ENCODE results near the gene SS18L1. TPM values are rescaled to one million over a fixed set of nuclear protein-coding genes. Genes with fewer than 3 reads are reported as not detected.

SS18L1 gene
- total RNA-seq, 2 donors from 2014 or later, result 10.1 to 17.7 TPM

DNA sequence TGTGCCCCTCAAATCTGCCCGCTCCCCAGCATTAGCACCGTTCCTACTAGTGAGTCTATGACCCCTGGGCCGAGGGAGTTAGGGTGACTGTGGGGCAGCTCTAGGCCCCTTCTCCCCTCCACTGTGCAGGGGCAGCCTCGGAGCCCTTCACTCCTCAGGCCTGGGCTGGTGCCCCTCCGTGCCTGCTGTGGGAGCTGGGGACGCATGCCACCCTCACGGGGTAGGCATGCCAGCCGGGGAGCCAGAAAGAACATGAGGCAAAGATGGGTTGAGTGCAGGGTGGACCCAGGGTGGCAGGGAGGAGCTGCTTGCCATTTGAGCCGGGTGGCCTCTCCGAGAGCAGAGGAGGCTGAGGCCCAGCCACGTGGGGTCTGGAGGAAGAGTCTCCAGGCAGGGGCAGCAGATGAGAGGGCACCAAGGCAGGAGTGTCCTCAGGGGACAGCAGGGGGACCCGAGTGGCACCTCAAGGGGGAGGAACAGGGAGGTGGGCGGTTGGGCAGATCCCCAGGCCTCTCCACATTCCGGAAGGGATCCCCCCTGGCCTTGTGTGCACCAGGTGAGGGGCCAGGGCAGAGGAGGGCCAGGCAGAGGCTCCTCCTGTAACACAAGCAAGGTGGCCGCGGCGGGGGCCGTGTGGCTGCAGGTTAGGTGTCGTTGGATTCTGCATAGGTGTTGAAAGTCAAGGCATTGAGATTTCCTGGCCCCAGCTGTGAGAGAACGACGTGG lies 39.9 kb upstream of the SS18L1 start:
- intact Hi-C loops (cut with DNase I), result no loop called here
- H3K9me3 ChIP-seq, result no peaks in the 10 kb centered on the region
- no peak overlapping the region for H3K4me3 ChIP-seq
- no peak for DNase-seq
- no peaks in the 10 kb centered on the region for H3K27me3 ChIP-seq
- TF ChIP-seq, protein P1, sequence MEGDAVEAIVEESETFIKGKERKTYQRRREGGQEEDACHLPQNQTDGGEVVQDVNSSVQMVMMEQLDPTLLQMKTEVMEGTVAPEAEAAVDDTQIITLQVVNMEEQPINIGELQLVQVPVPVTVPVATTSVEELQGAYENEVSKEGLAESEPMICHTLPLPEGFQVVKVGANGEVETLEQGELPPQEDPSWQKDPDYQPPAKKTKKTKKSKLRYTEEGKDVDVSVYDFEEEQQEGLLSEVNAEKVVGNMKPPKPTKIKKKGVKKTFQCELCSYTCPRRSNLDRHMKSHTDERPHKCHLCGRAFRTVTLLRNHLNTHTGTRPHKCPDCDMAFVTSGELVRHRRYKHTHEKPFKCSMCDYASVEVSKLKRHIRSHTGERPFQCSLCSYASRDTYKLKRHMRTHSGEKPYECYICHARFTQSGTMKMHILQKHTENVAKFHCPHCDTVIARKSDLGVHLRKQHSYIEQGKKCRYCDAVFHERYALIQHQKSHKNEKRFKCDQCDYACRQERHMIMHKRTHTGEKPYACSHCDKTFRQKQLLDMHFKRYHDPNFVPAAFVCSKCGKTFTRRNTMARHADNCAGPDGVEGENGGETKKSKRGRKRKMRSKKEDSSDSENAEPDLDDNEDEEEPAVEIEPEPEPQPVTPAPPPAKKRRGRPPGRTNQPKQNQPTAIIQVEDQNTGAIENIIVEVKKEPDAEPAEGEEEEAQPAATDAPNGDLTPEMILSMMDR (IDR thresholded peaks at IDR 0.05), result no peak
- no peaks in the 10 kb centered on the region for H3K4me1 ChIP-seq
- no peak overlapping the region for H3K27ac ChIP-seq
- no peaks in the 10 kb centered on the region for H3K36me3 ChIP-seq
- H3K9ac ChIP-seq (ENCODE audit: low read depth in 2 of 2, low read length in 2 of 2), result no peak overlapping the region

DNA sequence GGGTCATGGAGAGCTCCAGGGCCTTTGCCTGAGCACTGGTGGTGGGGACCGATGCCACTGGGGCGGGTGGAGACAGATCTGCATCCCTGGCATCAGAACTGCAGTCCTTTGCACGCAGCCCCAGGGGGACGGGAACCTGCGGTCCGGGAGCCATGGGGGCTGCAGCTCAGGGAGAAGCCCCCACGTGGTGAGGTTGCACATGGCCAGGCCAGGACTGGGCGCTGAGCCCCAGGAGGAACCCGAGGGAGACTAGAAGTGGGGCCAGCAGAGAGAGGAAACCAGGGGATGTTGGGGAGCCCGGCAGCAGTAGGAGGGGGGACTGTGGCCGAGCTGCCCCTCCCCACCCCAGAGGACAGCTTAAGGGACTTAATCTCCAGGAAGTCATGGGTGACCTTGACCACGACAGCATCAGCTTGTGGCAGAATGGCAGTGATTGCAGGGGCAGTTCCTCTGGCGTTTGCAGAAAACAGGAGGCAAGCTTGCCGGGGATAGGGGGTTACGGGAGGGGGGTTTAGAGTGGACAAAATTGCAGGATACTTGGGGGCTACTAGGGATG lies 39.3 kb upstream of the SS18L1 start:
- H3K27me3 ChIP-seq, result no peaks in the 10 kb centered on the region
- H3K4me1 ChIP-seq, result no peaks in the 10 kb centered on the region
- intact Hi-C loops (cut with DNase I), result no loop called here
- H3K36me3 ChIP-seq, result no peaks in the 10 kb centered on the region
- TF ChIP-seq, protein P1 (IDR thresholded peaks at IDR 0.05), result no peak
- no peak overlapping the region for H3K4me3 ChIP-seq
- DNase-seq, result no peak
- H3K27ac ChIP-seq, result no peak overlapping the region
- no peak overlapping the region for H3K9ac ChIP-seq (ENCODE audit: low read depth in 2 of 2, low read length in 2 of 2)
- no peaks in the 10 kb centered on the region for H3K9me3 ChIP-seq

DNA sequence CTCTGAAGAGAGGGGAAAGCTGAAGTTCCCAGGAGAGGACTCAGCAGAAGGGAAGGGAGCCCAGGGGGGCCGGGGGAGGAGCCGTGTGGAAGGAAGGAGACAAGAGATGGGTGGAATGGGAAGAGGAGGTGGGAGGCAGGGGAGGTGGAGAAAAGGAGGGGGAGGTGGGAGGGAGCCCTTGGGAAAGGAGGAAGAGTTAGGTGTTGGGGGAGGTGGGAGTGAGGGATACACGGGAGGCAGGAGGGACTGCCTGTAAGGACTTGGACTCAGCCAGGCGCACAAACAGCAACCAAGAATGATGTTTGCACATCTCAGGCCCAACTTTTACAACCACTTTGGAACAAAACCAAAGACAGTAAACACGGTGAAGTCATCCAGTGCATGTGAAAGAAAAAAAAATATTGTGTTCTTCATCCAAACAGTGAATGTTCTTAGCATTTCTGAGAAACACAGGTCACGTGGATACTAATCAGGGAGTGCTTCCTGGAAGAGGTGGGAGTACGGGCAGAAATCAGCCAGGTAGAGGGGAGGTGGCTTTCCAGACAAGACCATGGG lies 38.7 kb upstream of the SS18L1 start:
- no peaks in the 10 kb centered on the region for H3K27me3 ChIP-seq
- TF ChIP-seq, protein P1 (IDR thresholded peaks at IDR 0.05), result no peak
- H3K27ac ChIP-seq, result no peak overlapping the region
- H3K9me3 ChIP-seq, result no peaks in the 10 kb centered on the region
- no peak overlapping the region for H3K9ac ChIP-seq (ENCODE audit: low read depth in 2 of 2, low read length in 2 of 2)
- H3K36me3 ChIP-seq, result no peaks in the 10 kb centered on the region
- intact Hi-C loops (cut with DNase I), result no loop called here
- peak; percentile 47 for DNase-seq
- no peaks in the 10 kb centered on the region for H3K4me1 ChIP-seq
- no peak overlapping the region for H3K4me3 ChIP-seq

DNA sequence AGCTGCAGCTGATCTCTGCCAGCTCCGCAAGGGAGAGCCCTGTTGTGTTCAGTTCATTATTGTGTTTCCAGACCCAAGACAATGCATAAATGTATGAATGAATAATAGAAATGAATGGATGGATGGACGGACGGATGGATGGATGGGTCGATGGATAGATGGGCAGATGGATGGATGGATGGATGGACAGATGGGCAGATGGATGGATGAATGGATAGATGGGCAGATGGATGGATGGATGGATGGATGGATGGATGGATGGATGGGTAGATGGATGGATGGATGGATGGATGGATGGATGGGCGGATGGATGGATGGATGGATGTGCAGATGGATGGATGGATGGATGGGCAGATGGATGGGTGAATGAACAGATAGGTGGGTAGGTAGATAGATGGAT lies 38.0 kb upstream of the SS18L1 start:
- Histone ChIP-seq H3K9ac (ENCODE audit: low read depth in 2 of 2, low read length in 2 of 2) (no peak overlapping the region), H3K9me3 (no peaks in the 10 kb centered on the region), H3K4me1 (no peaks in the 10 kb centered on the region), H3K27ac (no peak overlapping the region), H3K27me3 (no peaks in the 10 kb centered on the region), H3K36me3 (no peaks in the 10 kb centered on the region), H3K4me3 (no peak overlapping the region)
- intact Hi-C loops (cut with DNase I), result no loop called here
- DNase-seq, result no peak
- TF ChIP-seq, protein P1 (IDR thresholded peaks at IDR 0.05), result no peak

DNA sequence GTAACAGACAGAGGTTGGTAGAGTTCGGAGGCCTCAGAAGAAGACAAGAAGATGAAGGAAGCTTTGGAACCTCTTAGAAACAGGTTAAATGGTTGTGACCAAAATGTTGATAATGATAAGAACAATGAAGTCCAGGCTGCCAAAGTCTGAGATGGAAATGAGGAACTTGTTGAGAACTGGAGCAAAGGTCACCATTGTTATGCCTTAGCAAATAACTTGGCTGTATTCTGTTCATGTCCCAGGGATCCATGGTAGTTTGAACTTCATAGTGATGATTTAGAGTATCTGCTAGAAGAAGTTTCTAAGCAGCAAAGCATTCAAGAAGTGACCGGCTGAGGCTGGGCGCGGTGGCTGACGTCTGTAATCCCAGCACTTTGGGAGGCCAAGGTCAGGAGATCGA lies 32.4 kb upstream of the SS18L1 start:
- intact Hi-C loops (cut with DNase I), result no loop called here
- DNase-seq, result no peak
- H3K9me3 ChIP-seq, result no peaks in the 10 kb centered on the region

More for the DNA sequence above, 32.4 kb upstream of the SS18L1 start:
- Histone ChIP-seq H3K9ac (ENCODE audit: low read depth in 2 of 2, low read length in 2 of 2) (no peak overlapping the region), H3K4me1 (no peaks in the 10 kb centered on the region), H3K36me3 (no peaks in the 10 kb centered on the region), H3K4me3 (no peak overlapping the region), H3K27me3 (no peaks in the 10 kb centered on the region), H3K27ac (no peak overlapping the region)
- TF ChIP-seq, protein P1 (IDR thresholded peaks at IDR 0.05), result no peak

Measured in colonic mucosa (tissue), 4 donors.